ENCODE data around the gene CDH23. TPM values are rescaled to one million over a fixed set of nuclear protein-coding genes. Genes with fewer than 3 reads are reported as not detected.

Gene CDH23
- polyA plus RNA-seq, 1 donor (not counting 4 experiments of a cell fraction or from before 2014, with no cell fraction given) = 0.01 TPM

DNA sequence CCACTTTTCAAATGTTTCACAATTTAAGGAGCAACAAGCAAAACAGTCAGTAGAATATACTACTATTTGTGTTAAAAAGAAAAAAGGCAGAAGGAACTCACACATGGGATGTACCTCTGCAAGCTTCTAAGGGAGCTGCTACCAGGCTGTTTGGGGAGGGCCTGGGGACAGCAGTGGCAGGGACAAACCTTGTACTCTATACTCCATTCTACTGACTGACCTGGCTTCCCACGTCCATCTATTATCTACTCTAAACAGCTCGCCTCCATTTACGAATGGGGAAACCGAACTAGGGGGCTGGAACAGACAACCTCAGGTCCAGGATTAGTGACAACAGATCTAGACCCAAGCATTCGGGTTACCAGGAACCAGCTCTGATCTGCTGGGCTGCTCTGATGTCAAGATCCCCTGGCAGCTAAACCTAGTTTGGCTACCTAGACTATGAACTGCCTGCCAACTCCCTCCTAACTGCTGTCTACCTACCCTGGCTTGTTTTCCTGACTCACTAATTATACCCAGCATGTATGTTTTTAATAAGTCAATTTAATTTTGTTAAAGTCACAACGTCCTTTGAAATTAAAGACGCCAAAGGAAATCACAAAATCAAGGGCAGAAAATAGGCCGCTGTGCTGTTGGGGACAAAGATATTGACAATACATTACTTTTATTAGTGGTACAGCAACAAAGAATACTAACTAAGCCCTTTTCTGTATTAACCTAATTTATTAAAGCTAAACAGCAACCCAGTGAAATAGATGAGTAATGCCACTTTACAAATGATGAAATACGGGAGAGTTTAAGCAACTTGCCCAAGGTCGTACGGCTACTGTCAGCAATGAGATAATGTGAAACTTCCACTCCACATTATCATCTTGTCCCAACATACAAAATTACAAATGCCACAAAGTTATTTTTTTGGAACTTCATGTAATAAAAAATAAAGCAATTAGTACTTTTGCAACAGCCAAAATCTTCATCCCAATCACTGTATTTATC is 449.0 kb downstream of the CDH23 start:
- H3K4me2 ChIP-seq (ENCODE audit: control insufficient read depth, extremely low read depth, insufficient read depth, low read depth, low read length) = peak overlapping the region; percentile 56
- H3K4me1 ChIP-seq (ENCODE audit: control insufficient read depth, extremely low read depth, insufficient read depth, low read length) = peaks cover 47% of the 10 kb centered on the region
- dilution Hi-C loops (cut with MboI; ENCODE audit: extremely low pct_ligation_motif_present, low sequenced_read_pairs) = no loop called here
- FAIRE-seq = no peak
- H3K4me3 ChIP-seq (ENCODE audit: control insufficient read depth in 2 of 3, extremely low read depth in 1 of 3, insufficient read depth in 2 of 3, low read depth in 1 of 3, low read length in 3 of 3) = peak overlapping the region in 1 of 3 experiments; percentile 25
- H3K9ac ChIP-seq (ENCODE audit: control insufficient read depth, extremely low read depth, insufficient read depth, low read length) = peak overlapping the region; percentile 59
- no peak overlapping the region for H2AFZ ChIP-seq (ENCODE audit: control insufficient read depth, low read length)
- peaks cover 3 to 10% of the 10 kb centered on the region in 2 experiments for H3K36me3 ChIP-seq (ENCODE audit: control insufficient read depth in 2 of 2, extremely low read depth in 1 of 2, insufficient read depth in 2 of 2, low read length in 2 of 2)
- no peak for DNase-seq (ENCODE audit: low read depth, low spot score)
- peaks cover 21% of the 10 kb centered on the region for H4K20me1 ChIP-seq (ENCODE audit: control insufficient read depth, extremely low read depth, insufficient read depth, low read length)
- H3K9me3 ChIP-seq (ENCODE audit: control insufficient read depth, low read depth, low read length) = no peaks in the 10 kb centered on the region
- peak overlapping the region; percentile 84 for H3K27ac ChIP-seq (ENCODE audit: control insufficient read depth, insufficient read depth, low read length)
- TF ChIP-seq, protein P1, sequence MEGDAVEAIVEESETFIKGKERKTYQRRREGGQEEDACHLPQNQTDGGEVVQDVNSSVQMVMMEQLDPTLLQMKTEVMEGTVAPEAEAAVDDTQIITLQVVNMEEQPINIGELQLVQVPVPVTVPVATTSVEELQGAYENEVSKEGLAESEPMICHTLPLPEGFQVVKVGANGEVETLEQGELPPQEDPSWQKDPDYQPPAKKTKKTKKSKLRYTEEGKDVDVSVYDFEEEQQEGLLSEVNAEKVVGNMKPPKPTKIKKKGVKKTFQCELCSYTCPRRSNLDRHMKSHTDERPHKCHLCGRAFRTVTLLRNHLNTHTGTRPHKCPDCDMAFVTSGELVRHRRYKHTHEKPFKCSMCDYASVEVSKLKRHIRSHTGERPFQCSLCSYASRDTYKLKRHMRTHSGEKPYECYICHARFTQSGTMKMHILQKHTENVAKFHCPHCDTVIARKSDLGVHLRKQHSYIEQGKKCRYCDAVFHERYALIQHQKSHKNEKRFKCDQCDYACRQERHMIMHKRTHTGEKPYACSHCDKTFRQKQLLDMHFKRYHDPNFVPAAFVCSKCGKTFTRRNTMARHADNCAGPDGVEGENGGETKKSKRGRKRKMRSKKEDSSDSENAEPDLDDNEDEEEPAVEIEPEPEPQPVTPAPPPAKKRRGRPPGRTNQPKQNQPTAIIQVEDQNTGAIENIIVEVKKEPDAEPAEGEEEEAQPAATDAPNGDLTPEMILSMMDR (optimal IDR thresholded peaks at IDR 0.05 in 1 of 3, IDR thresholded peaks at IDR 0.05 in 1 of 3, conservative IDR thresholded peaks at IDR 0.05 in 1 of 3; ENCODE audit: extremely low read depth in 1 of 3, insufficient read depth in 2 of 3, low read length in 3 of 3) = no peak
- TF ChIP-seq EZH2 (IDR thresholded peaks at IDR 0.05; ENCODE audit: low read length) = no peak
- peaks cover 10% of the 10 kb centered on the region for H3K9me1 ChIP-seq (ENCODE audit: control insufficient read depth, extremely low read depth, insufficient read depth, low read length)
- H3K27me3 ChIP-seq (ENCODE audit: control insufficient read depth, extremely low read depth, insufficient read depth, low read length) = no peaks in the 10 kb centered on the region
- H3K79me2 ChIP-seq (ENCODE audit: control insufficient read depth, insufficient read depth, low read length) = peaks cover 96% of the 10 kb centered on the region

DNA sequence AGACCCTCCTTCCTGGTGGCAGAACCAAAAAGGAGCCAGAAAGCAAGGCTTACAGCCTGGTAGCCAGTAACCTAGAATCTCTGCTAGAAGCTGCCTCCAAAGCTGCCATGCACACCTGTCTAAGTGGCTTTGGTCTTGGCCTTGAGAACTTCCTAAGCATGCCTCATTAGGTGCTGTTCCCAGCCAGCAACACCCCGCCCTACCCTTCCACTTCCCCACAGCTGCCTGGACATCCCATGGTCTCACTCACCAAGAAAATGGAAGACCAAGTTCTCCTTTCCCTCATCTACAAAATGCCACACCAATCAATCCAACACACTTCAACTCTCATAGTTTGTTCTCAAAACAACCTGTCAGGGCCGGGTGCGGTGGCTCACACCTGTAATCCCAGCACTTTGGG is 450.1 kb downstream of the CDH23 start:
- H3K9me3 ChIP-seq (ENCODE audit: control insufficient read depth, low read depth, low read length) = no peaks in the 10 kb centered on the region
- peak overlapping the region; percentile 12 for H3K4me2 ChIP-seq (ENCODE audit: control insufficient read depth, extremely low read depth, insufficient read depth, low read depth, low read length)
- dilution Hi-C loops (cut with MboI; ENCODE audit: extremely low pct_ligation_motif_present, low sequenced_read_pairs) = no loop called here
- H3K9ac ChIP-seq (ENCODE audit: control insufficient read depth, extremely low read depth, insufficient read depth, low read length) = peak overlapping the region; percentile 35
- H3K79me2 ChIP-seq (ENCODE audit: control insufficient read depth, insufficient read depth, low read length) = peaks cover 90% of the 10 kb centered on the region
- peaks cover 17% of the 10 kb centered on the region for H4K20me1 ChIP-seq (ENCODE audit: control insufficient read depth, extremely low read depth, insufficient read depth, low read length)
- no peak for FAIRE-seq
- no peaks in the 10 kb centered on the region for H3K27me3 ChIP-seq (ENCODE audit: control insufficient read depth, extremely low read depth, insufficient read depth, low read length)
- no peak overlapping the region for H3K27ac ChIP-seq (ENCODE audit: control insufficient read depth, insufficient read depth, low read length)
- H3K36me3 ChIP-seq (ENCODE audit: control insufficient read depth in 2 of 2, extremely low read depth in 1 of 2, insufficient read depth in 2 of 2, low read length in 2 of 2) = peaks cover 3 to 10% of the 10 kb centered on the region in 2 experiments
- DNase-seq (ENCODE audit: low read depth, low spot score) = no peak
- no peak overlapping the region for H2AFZ ChIP-seq (ENCODE audit: control insufficient read depth, low read length)
- H3K9me1 ChIP-seq (ENCODE audit: control insufficient read depth, extremely low read depth, insufficient read depth, low read length) = peaks cover 10% of the 10 kb centered on the region
- H3K4me1 ChIP-seq (ENCODE audit: control insufficient read depth, extremely low read depth, insufficient read depth, low read length) = peaks cover 48% of the 10 kb centered on the region
- H3K4me3 ChIP-seq (ENCODE audit: control insufficient read depth in 2 of 3, extremely low read depth in 1 of 3, insufficient read depth in 2 of 3, low read depth in 1 of 3, low read length in 3 of 3) = no peak overlapping the region
- TF ChIP-seq, protein P1 (optimal IDR thresholded peaks at IDR 0.05 in 1 of 3, IDR thresholded peaks at IDR 0.05 in 1 of 3, conservative IDR thresholded peaks at IDR 0.05 in 1 of 3; ENCODE audit: extremely low read depth in 1 of 3, insufficient read depth in 2 of 3, low read length in 3 of 3) = no peak
- TF ChIP-seq EZH2 (IDR thresholded peaks at IDR 0.05; ENCODE audit: low read length) = no peak
